ENCODE measurements around the gene ACBD4.

GRCh38 chr17:45115871-45116270 lies 19.6 kb upstream of the ACBD4 start:
- TF ChIP-seq EZH2 (IDR thresholded peaks at IDR 0.05) = no peak
- TF ChIP-seq CTCF (IDR thresholded peaks at IDR 0.05) = no peak
- no peak for TF ChIP-seq EZH2phosphoT487 (IDR thresholded peaks at IDR 0.05)
